Measurements from ENCODE around the gene ZNF621.
A peak's percentile ranks its signal among the peaks of the same experiment; 100 is the strongest.

ZNF621 gene

GRCh38 chr3:40524568-40525285 lies at the start of gene ZNF621:
TSS of gene ZNF621 (plus strand) at chr3:40524960. CDS start at chr3:40525841, 881 bp downstream.
- peak; percentile 41 for DNase-seq

- DNase-seq: peak; percentile 4
Observed at GRCh38 chr3:40476478-40477470, 48.0 kb upstream of the ZNF621 start, which contains the start of gene ZNF619. TSS of gene ZNF619 (plus strand) at chr3:40477122. CDS start at chr3:40477980, 858 bp downstream.

GRCh38 chr3:40477666-40478065 lies 47.1 kb upstream of the ZNF621 start:
- no peak for DNase-seq

GRCh38 chr3:40487172-40487571 lies 37.6 kb upstream of the ZNF621 start:
- DNase-seq: no peak

GRCh38 chr3:40490916-40491315 lies 33.8 kb upstream of the ZNF621 start:
- DNase-seq: no peak

GRCh38 chr3:40494698-40495097 lies 30.1 kb upstream of the ZNF621 start:
- DNase-seq: no peak

GRCh38 chr3:40497288-40497687 lies 27.5 kb upstream of the ZNF621 start:
- DNase-seq: no peak

- no peak for DNase-seq
Observed at GRCh38 chr3:40499952-40500351, 24.8 kb upstream of the ZNF621 start.

- no peak for DNase-seq
Observed at GRCh38 chr3:40502034-40502433, 22.7 kb upstream of the ZNF621 start.

DNA sequence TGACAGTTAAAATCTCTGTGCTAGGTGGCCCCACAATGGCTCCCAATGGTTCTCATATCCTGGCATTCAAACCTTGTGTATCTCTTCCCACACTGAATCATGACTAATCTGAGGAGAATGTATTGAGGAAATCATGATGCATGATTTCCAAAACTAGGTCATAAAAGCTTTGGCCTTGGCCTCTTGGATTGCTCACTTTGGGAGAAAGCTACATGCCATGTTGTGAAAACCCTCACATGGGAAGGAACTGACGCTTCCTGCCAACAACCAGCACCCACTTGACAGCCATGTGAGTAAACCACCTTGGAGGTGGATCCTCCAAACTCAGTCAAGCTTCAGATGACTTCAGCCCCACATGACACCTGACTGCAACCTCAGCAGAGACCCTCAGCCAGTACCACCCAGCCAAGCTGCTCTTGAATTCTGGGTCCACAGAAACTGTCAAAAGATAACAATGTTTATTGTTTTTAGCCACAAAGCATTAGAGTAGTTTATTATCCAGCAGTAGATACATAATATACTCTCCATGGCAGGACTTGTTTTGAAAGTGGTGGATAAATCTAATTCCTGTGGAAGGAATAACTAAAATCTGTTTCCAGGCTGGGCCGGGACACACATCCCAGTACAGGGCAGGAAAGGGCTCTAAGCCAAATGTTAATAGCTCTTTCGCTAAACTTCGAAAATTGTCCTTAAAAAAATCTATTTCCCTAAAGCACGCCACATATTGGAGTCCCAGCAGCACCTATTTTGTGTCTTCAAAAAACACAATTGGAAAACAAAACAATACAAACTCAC lies 19.9 kb upstream of the ZNF621 start:
- DNase-seq: no peak

DNA sequence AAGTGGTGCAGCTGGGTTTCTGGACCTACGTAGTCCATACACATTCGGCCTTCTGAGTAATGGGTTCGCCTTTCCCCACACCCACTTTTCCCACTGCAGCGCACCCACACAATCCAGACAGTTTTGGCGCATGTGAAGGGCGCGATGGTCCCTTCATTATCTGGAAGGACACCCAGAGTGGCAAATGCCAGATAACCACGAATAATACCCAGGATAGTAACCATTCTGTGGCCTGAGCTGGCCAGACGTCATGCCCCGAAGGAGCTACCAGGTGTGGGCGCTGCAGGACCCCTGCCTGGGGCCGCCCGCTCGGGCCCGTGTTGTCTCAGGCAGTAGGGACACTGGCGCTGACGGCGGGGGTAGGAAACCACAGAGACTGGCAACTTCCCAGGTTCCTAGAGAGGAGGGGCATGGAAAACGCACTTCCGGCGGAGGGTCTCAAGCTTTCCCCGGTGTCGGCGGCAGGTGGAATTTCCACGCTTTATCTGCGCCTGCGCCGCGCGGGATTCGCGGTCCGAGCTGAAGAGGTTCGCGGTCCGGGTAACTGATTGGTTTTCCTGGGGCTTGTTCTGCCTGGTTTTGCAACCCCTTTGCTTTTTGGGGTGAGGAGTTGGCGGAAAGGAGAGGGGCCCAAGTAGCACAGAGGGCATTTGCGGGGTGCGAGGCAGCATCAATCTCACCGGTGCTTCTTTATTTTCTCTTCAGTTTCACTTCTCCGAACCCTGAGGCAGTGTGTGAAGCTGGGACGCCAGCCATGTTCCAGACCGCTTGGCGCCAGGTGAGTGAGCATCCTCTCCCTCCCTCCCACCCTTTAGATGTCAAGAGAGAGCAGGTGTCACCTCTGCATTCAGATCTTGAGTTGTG lies 18.9 kb upstream of the ZNF621 start, which contains the start of gene ZNF620:
Gene ZNF620 (plus strand): TSS at position 441 of the 864 bp plus-strand sequence. CDS start 314 bp downstream, at position 755.
- peak; percentile 68 for DNase-seq

DNA sequence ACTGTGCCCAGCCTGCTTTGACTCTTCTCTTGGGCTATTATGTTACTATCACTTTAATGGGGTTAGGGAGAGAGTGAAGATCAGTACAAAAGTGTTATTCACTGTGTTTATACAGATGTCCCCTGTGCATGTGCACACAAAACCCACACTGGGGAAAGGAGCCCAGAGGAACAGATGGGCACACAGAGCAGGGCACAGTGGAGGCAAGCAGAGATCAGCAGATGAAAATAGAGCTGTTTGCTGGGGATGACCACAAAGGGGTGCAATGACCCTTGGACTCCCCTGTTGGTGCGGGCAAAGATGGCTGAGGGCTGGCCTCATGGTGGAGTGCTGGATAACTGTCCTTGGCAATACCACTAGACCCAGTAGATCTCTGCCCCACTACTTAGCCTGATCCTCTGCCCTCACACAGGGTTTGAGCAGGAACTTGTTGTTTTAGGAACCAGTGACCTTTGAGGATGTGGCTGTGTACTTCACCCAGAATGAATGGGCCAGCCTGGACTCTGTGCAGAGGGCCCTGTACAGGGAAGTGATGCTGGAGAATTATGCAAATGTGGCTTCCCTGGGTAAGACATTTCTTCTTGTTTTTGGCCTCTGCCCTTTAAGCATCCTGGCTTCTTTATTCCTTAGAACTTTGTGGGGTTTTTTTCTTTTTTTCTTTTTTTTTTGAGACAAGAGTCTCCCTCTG lies 13.6 kb upstream of the ZNF621 start:
- no peak for DNase-seq

GRCh38 chr3:40516201-40516600 lies 8.6 kb upstream of the ZNF621 start:
- DNase-seq: no peak

GRCh38 chr3:40518067-40518466 lies 6.7 kb upstream of the ZNF621 start:
- DNase-seq: no peak

- DNase-seq: no peak
Observed at GRCh38 chr3:40518848-40519247, 5.9 kb upstream of the ZNF621 start.

DNA sequence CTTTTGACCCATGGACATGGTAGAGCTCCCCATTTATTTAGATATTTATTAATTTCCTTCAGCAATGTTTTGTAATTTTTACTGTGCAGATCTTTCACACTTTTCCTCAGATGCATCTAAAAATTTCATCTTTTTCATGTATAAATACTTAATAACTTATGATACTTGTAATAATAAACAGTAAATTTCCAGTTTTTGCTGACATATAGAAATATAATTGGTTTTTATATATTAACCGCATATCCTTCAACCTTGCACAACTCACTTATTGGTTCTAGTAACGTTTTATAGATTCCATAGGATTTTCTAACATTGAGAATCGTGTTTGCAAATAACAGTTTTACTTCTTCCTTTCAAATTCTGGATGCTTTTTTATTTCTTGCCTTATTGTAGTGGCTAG lies 3.5 kb upstream of the ZNF621 start:
- no peak for DNase-seq

DNA sequence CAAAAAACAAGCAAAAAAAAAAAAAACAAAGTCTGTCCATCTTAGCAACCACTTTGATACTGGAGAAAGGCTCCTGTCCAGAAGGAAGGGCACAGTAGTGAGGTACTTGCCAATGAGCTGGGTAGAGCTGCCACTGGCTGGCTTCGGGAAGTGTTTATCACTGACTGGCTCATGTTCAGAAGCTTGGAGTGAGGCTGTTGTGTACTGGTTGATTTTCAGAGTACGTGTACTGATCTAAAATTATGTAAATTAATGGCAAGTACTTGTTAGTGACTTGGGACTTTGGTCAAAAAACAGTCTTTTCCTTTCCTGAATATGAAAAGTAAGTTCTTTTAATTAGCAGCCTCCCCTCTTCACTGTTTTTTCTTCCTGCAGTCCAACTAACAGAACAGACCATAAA lies 979 bp upstream of the ZNF621 start:
- DNase-seq: no peak

DNA sequence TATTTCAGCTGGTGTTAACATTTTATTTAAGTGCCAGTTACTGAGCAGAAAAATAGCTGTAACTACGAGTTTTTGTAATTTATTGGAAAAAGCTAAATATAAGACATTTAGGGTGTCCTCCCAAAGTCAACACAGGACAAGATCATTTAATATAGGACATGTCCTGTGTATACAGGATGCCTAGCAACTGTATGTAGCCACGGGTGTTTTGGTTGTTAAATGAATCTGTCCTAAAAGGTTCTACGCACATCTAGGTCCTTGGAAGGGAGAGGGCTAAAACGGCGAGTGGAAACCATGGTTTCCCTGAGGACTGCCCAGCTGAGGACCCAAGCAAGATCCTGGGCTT lies 565 bp upstream of the ZNF621 start:
- no peak for DNase-seq

DNA sequence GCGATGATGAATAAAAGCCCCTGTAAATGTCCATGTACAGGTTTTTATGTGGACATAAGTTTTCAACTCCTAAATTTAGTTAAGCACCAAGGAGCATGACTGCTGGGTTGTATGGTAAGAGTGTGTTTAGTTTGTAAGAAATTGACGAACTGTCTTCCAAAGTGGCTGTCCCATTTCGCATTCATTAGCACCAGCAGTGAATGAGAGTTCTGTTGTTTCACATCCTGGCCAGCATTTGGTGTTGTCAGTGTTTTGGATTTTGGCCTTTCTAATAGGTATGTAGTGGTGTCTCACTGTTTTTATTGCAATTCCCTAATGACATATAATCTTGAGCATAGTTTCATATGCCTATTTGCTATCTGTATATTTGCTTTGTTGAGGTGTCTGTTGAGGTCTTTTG lies 3.7 kb downstream of the ZNF621 start:
- DNase-seq: no peak

DNA sequence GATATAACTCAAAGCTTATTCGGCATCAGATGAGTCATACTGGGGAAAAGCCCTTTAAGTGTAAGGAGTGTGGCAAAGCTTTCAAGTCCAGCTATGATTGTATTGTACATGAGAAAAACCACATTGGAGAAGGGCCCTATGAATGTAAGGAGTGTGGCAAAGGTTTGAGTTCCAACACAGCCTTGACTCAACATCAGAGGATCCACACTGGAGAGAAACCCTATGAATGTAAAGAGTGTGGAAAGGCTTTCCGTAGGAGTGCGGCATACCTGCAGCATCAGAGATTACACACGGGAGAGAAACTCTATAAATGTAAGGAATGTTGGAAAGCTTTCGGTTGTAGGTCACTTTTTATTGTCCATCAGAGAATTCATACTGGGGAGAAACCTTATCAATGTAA lies 7.5 kb downstream of the ZNF621 start:
- no peak for DNase-seq

DNA sequence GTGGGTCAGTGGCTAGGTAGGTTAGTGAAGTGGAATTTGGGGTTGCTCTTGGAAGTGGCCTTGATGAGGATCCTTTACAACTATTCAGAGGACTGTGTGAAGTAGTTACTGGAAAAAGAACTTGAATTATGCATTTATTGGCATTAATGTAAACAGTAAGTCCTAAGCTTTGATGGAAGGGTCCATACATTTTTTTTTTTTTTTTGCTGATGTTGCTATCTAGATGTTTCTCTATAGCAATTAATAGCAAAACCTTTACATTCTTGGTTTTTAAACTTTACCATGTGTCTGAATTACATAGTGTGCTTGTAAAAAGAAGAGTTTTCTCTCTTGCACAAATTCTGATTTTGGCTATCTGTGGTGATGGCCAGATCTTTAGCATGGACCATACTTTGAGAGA lies 9.5 kb downstream of the ZNF621 start:
- DNase-seq: no peak
